BE2C (cell line): ENCODE results near the gene SMARCB1.

Experiments
- DNase-seq: peaks from one replicate; pipeline ENCODE4 v3.0.0-alpha.2; 2020
- H3K27me3 ChIP-seq: fragments of 250-450 bp; sonication (Bioruptor Pico); 2 replicates; pipeline ENCODE4 v1.5.1; 2020; ENCODE audit warnings: mild to moderate bottlenecking
- H3K36me3 ChIP-seq: fragments of 250-450 bp; sonication (Bioruptor Pico); 2 replicates; pipeline ENCODE4 v1.5.1; 2020; ENCODE audit warnings: mild to moderate bottlenecking
- H3K4me1 ChIP-seq: fragments of 250-450 bp; sonication (Bioruptor Pico); 2 replicates; pipeline ENCODE4 v1.5.1; 2020
- H3K4me3 ChIP-seq: 2 replicates; pipeline ENCODE4 v1.5.1; 2011; ENCODE audit warnings: low read depth, low read length
- H3K9me3 ChIP-seq: fragments of 250-450 bp; sonication (Bioruptor Pico); 2 replicates; pipeline ENCODE4 v1.5.1; 2020
- CTCF ChIP-seq: IDR thresholded peaks from 2 replicates; pipeline ENCODE4 v1.5.1; 2012; ENCODE audit warnings: mild to moderate bottlenecking, low read depth, low read length

SMARCB1 gene

GRCh38 chr22:23849009-23850006 is 62.5 kb downstream of the SMARCB1 start:
- no peak overlapping the region for H3K4me3 ChIP-seq
- H3K36me3 ChIP-seq: no peaks in the 10 kb centered on the region
- no peaks in the 10 kb centered on the region for H3K9me3 ChIP-seq
- H3K4me1 ChIP-seq: peaks cover 7% of the 10 kb centered on the region
- no peaks in the 10 kb centered on the region for H3K27me3 ChIP-seq
- TF ChIP-seq CTCF: peak; percentile 93
- peak; percentile 92 for DNase-seq

GRCh38 chr22:23850136-23850611 is 63.4 kb downstream of the SMARCB1 start:
- TF ChIP-seq CTCF: no peak
- no peaks in the 10 kb centered on the region for H3K9me3 ChIP-seq
- H3K4me1 ChIP-seq: peaks cover 7% of the 10 kb centered on the region
- no peaks in the 10 kb centered on the region for H3K36me3 ChIP-seq
- no peak overlapping the region for H3K4me3 ChIP-seq
- DNase-seq: no peak
- no peaks in the 10 kb centered on the region for H3K27me3 ChIP-seq

GRCh38 chr22:23856721-23857605 is 70.2 kb downstream of the SMARCB1 start:
- Histone ChIP-seq H3K4me3 (peak overlapping the region; percentile 98), H3K4me1 (peaks cover 8% of the 10 kb centered on the region), H3K9me3 (no peaks in the 10 kb centered on the region), H3K36me3 (no peaks in the 10 kb centered on the region), H3K27me3 (no peaks in the 10 kb centered on the region)
- peak; percentile 25 for TF ChIP-seq CTCF
- DNase-seq: peak; percentile 50

GRCh38 chr22:23857606-23858483 is 71.1 kb downstream of the SMARCB1 start, which contains the start of gene SLC2A11:
SLC2A11 (plus strand) TSS chr22:23857875; CDS start chr22:23858000, 125 bp downstream.
- H3K9me3 ChIP-seq: no peaks in the 10 kb centered on the region
- TF ChIP-seq CTCF: peak; percentile 33; the same call in 1 of the 2 replicates
- H3K36me3 ChIP-seq: no peaks in the 10 kb centered on the region
- H3K27me3 ChIP-seq: no peaks in the 10 kb centered on the region
- peaks cover 8% of the 10 kb centered on the region for H3K4me1 ChIP-seq
- peak within 1 kb of the TSS; percentile 98 for H3K4me3 ChIP-seq
- peak; percentile 99 for DNase-seq

- Histone ChIP-seq H3K4me3 (peak overlapping the region; percentile 98), H3K27me3 (no peaks in the 10 kb centered on the region), H3K4me1 (peaks cover 8% of the 10 kb centered on the region), H3K36me3 (no peaks in the 10 kb centered on the region), H3K9me3 (no peaks in the 10 kb centered on the region)
- DNase-seq: no peak
- no peak for TF ChIP-seq CTCF
Observed at GRCh38 chr22:23858484-23858815, 71.7 kb downstream of the SMARCB1 start.
